ENCODE results near the gene CEBPZ.
"Not testable (repeated sequence)": the region's sequence is repeated elsewhere in the genome, so short reads cannot be mapped to it uniquely, and the experiment has no call there.

CEBPZ gene

DNA sequence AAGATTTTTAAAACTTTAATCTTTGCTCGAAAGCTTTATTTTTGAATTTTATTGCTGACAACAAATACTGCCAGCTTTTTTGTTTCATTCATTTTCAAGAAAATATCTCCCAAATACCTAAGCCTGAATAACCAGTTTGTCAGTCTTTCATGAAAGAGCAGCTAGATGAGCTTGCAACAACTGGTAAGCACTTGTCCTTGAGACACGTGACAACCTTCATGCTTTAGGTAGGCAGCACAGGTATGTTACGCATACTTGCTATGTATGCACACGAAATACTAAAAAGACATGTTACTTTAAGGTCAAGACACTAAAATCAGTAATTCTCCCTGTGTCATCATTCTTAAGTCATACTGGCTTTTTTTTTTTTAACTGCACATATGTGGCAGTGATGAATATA lies 12.3 kb downstream of the CEBPZ start:
- FAIRE-seq: no peak
- no peak for DNase-seq (ENCODE audit: low spot score)

DNA sequence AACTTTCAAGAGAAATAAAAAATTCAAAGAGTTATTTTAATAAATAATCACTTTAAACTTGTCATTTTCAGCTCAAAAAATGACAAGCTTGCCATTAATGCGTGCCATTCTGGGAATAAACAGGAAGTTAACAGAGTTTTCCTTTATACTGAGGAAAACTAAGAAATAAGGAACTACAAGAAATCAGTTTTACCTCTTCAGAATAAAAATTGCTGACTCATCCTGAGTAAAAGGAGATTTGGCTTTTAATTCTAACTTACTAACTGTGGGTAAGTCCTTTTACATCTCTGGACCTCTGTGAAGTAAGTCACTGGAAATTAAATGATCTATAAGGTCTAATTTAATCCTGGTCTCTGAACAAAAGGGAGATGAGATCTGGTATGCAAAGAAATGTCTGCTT lies 16.1 kb downstream of the CEBPZ start:
- DNase-seq (ENCODE audit: low spot score) (no peak), FAIRE-seq (no peak)

DNA sequence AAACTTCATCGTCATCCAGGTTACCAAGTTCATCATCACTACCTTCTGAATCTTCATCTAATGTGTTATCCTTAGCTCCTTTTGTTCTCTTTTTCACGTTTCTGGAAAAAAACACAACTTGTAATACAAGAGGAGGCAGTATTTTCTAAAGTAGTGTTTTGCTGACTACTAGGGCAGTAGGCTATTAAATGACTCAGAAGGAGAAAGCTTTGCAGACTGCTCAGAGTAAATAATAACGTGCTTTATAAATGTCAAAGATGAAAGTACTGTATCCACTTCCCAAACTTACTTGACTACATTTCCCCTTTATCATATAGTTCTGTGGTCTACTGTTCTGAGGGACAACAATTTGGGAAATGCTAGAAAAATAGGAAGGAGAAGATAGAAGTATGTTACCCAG lies 19.5 kb downstream of the CEBPZ start:
- FAIRE-seq (no peak), DNase-seq (ENCODE audit: low spot score) (no peak)

DNA sequence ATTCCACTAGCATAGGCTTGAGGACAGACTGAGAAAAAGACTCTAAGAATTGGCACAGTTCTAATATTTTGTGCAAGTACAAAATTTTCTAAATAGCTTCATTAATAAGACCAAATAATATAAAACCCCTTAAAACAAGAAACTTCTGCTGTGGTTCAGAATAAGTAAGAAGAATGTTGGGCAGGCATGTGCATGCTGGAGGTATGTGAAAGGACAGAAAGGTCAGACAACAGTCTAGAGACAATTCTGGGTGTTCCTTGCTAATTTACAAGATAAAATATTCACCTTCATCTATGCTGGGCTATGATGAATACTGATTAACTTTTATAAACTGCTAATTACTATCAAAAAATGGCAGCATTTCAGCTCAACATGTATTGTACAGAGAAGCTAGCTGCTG lies 20.2 kb downstream of the CEBPZ start:
- DNase-seq (ENCODE audit: low spot score) (no peak), FAIRE-seq (no peak)

DNA sequence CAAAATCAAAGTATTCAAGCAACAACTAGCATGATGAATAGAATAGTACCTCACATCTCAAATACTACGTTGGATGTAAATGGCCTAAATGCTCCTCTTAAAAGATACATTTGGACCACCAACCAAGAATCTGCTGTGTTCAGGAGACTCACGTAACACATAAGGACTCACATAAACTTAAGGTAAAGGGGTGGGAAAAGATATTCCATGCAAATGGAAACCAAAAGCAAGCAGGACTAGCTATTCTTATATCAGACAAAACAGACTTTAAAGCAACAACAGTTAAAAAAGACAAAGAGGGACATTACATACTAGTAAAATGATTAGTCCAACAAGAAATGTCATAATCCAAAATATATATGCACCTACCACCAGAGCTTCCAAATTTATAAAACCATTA lies 24.6 kb downstream of the CEBPZ start:
- not testable (repeated sequence) for FAIRE-seq; DNase-seq (ENCODE audit: low spot score)

DNA sequence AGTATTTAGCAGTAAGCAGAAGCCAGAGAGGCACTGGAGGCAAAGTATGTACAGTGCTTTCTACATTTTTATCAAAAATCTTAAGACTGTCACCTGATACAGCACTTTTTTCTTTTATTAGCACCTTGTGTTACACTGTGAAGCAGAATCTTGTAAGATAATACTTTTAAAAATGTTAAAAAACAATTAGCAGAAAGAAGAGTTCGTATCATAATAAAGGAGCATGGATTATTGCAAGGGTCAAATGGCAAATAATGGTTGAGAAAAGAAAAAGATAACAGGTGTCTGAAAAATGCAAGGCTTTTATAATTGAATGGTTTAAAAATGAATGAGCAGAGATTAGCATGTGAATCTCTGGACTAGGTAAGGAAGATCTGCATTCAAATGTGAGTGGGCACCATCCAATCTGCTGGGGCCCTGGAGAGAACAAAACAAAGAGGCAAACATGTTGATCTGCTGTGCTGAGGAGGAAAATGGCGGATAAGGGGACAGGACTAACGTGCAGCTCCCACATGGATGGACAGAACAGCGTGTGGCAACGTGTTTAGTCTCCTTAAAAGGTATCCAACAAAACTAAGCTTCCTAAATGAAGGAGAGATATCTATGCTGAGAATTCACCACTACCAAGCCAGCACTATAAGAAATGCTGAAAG lies 25.6 kb downstream of the CEBPZ start:
- FAIRE-seq (no peak), DNase-seq (ENCODE audit: low spot score) (no peak)

DNA sequence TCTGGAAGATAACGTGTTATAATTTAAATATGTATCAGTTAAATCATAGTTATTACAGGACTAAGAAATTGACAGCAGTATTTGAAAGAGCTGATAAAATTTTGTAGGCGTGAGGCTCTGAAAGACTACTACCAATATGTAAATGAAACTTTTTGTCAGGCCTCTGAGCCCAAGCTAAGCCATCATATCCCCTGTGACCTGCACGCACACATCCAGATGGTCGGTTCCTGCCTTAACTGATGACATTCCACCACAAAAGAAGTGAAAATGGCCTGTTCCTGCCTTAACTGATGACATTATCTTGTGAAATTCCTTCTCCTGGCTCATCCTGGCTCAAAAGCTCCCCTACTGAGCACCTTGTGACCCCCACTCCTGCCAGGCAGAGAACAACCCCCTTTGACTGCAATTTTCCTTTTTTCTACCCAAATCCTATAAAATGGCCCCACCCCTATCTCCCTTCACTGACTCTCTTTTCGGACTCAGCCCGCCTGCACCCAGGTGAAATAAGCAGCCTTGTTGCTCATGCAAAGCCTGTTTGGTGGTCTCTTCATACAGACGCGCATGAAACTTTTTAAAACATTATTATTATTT lies 26.2 kb downstream of the CEBPZ start:
- FAIRE-seq; DNase-seq (ENCODE audit: low spot score): not testable (repeated sequence)

DNA sequence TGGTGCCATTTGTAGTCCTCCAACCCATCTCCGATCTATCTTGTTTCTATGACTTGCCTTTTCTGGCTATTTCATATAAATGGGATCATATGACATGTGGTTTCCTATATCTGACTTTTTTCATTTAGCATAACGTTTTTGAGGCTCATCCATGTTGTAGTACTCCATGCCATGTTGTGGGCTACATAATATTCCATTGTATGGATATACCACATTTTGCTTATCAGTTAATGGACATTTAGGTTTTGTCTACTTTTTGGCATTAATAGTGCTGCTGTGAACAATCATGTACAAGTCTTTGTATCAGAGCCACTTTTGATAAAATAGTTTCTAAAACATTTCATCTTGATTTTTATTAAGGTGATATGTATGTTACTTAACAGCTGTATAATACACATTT lies 27.7 kb downstream of the CEBPZ start:
- FAIRE-seq (no peak), DNase-seq (ENCODE audit: low spot score) (no peak)

DNA sequence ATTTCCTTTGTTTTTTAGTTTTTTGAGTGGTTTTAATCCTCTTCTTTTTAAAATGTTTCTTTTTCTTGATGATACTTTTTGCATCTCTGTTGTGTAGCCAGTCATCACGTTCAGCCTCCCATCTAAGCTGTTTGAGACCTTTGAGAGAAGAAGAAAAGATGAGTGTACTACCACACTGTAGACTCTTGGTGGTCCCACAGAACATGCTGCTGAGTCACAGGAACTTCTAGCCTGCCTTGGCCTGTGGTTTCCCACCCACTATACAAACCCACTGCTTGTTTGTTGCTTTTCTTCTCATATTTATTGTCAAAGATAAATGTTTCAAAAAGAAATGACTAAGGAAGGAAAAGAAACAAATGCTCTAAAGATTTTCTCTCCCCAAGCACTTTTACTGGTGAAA lies 29.6 kb downstream of the CEBPZ start:
- FAIRE-seq: no peak

DNA sequence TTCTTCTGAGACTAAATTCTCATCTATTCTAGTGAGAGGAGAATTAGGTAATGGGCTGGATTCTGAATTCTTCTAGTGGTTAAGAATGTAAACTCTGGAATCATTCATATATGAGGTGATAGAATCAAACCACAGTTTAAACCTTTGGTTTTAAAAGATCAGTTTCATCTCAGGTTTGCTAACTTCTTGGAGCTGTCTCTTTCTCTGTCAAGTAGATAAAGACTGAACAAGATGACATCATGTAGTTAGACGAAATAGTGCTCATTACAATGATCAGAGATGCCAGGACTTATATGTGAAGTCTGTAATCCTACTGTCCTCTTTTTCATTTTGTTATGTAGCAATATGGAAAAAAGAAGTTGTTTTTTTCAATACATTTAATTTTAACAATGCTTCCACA lies 30.2 kb downstream of the CEBPZ start:
- DNase-seq (ENCODE audit: low spot score) (no peak), FAIRE-seq (no peak)

More for the DNA sequence above, 29.6 kb downstream of the CEBPZ start:
- no peak for DNase-seq (ENCODE audit: low spot score)

DNA sequence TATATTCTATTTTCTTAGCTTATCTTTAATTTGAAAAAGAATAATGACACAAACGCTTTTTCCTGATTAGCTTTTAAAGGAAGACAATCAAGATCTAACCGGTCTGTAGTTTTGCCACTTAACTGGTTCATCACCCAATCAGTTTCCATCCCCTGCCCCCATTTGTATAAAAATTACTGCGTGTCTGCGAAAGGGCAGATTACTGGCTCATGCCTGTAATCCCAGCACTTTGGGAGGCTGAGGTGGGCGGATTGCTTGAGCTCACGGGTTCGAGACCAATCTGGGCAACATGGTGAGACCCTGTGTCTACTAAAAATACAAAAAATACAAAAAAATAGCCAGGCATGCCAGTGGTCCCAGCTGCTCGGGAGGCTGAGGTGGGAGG lies 32.7 kb downstream of the CEBPZ start:
- DNase-seq (ENCODE audit: low spot score) (no peak), FAIRE-seq (no peak)

DNA sequence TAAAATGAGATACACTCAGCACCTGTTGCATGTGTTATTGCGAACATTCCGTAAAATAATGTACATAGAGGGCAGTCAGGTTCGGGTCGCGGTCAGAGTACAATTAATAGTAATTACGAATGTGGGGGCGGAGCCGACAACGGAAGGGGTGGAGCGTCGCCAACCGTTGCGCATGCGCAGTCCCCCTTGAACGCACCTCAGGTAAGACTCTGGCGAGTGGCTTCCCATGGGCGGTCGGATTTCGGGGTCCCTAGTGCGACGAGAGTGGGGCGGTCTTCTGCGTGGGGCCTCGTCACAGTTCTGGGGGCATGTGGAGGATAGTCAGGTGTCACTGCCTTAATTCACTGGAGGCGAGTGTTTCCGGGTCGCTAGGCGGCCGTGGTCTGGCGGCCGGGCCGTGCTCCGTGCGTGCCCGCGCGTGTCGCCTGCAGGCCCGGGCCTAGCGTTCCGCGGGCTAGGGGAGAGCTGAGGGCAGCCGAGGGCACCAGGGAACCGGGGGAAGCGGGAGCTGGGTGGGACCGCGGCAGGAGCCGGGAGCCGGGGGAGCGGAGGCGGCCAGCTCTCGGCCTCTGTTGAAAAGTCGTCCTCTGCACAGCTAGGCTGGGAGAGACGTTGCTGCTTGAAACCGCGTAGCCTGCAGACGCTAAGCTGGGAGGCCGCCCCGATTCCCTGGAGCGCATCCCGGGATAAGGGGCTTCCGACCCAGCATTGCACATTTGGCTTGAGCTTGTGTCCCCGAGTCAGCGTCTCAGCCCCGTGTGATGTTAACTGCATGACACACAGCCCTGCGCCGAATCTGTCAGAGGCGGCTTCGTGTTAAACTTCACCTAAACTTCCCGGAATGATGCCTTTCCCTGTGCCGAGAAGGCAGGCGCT lies 34.8 kb downstream of the CEBPZ start, which contains the start of gene CEBPZOS:
Gene CEBPZOS, plus strand, starts transcription at position 177 of the 876 bp plus-strand sequence. CDS start 3,209 bp downstream, outside the sequence.
- no peak for FAIRE-seq
- DNase-seq (ENCODE audit: low spot score): peak; percentile 70

DNA sequence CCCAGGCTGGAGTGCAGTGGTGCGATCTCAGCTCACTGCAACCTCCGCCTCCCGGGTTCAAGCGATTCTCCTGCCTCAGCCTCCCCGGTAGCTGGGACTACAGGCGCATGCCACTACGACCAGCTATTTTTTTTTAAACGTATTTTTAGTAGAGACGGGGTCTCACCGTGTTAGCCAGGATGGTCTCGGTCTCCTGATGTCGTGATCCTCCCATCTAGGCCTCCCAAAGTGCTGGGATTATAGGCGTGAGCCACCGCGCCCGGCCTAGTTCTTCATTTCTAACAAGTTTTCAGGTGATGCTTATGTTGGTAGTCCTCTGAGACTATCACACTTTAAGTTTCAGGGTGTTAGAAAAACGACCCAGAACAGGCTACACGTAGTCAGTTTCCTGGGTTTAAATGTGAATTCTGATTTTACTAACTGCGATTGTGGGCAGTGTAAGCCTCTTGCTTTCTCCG lies 35.5 kb downstream of the CEBPZ start:
- not testable (repeated sequence) for FAIRE-seq; DNase-seq (ENCODE audit: low spot score)

DNA sequence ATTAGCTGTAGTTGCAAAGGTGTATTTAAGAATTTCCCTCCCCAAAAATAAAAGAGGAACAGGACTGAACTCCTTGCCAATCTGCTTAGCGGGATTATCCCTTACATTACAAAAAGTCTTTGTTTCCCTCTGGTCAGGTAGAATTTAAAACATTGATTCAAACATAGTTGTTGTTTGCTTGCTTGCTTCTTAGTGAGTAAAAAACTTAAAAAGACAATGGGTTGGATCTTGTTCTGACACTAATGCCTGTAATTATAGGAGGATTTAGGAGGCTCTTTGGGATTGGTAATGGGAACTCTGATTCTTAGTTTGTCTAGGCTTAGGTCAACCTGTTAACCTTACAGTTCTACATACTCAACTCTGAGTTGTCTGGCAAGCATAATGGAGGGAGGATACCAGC lies 38.8 kb downstream of the CEBPZ start:
- DNase-seq (ENCODE audit: low spot score) (no peak), FAIRE-seq (no peak)

DNA sequence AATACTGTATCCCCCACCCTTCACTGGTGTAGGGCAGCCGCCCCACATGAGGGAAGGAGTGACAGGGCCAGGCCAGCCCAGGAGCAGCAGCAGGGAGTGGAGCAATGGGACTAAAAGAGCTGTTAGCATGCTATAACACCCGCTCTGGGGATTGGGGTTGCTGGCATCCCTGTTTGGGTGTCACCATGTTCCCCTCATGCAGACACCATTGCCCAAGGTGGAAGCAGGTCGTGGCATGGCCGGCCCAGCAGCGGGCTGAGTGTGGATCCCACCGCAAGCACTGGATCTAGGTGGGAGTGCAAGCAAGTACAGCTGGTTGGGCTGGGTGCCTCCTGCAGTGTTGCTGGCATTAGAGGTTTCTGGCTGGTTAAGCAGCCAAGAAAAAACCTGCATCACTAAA lies 39.6 kb downstream of the CEBPZ start:
- no peak for DNase-seq (ENCODE audit: low spot score)
- no peak for FAIRE-seq

DNA sequence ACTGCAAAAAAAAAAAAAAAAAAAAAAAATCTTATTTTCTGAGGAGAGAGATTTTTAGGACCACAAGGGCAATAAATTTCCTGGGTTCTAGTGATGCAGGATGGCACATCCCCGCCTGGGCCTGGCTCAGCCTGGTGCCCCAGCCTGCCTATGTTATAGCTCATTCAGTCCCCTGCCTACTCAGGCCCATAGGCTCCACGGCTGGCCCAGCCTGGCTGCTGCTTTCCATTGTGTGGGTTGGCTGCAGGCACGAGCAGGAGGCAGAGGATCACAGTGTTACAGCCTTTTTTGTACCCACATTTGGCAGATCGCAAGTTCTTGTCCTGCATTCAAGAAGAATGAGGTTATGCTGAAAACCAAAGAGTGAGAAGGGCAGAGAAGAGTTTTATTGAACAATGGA lies 40.1 kb downstream of the CEBPZ start:
- DNase-seq (ENCODE audit: low spot score) (no peak), FAIRE-seq (no peak)

DNA sequence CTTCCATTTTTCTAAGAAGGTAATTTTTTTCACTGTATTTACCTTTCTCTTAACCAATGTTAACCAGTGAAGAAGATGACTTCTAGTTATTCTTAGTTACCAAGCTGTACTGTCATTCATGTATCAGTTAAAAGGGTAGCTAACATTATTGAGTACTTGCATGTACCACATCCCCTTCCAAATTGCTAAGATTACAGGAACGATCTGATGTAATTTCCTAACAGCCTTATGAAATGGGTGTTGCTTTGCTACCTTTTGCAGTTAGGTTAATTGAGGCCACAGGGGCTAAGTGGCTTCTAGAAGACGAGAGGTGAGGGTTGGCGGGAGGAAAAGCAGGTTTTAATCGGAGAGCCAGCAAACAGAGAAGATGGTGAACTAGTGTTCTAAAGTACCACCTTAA lies 41.1 kb downstream of the CEBPZ start:
- DNase-seq (ENCODE audit: low spot score): no peak
- FAIRE-seq: no peak

DNA sequence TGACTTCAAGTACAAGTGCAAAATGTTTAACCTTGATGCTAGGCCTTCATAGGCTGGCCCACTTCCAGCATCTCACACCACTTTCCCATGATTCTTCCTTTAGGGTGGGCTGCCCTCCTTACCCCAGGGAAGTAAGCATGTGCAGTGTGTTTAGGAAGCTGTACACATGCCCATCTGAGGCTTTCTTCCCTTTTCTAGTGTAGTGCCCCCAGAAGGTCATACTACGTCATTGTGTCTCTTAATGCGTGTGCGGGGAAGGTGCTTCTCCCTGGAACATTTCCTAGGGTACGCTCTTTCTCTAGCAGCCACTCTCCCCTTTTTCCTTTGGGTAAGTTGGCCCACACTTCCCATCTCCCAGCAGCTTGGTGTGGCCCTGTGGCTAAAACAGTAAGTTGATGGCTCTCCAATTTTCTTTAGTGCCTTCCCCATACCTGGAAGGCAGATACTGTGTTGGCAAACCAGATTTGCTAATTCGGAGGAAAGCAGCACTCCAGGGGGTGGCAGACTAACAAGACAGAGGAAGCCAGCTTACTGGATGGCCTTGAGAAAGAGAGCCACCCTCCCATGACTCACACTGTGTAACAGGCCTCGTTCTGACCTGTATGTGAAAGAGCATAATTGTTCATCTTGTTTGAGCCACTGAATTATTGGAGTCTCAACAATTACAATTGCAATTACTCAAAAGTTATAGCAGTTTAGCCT lies 41.8 kb downstream of the CEBPZ start:
- FAIRE-seq (peak; percentile 85), DNase-seq (ENCODE audit: low spot score) (peak; percentile 77)

DNA sequence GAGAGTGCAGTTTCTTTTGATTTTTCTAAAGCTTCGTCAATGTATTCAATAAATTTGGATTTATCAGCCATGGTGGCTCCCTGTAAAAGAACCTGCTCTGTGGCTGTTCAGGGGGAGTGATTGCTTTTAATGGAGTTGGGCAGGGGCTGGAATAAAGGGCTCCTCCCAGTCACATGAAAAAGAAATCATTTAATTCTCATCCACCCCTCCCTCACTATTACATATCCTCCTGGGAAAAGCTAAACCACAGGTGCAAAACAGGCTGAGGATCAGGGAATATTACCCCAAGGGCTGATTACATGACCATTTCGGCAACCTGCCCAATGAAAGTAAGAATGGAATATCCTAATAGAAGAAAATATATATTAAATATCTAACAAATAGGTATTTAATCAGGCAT lies 42.8 kb downstream of the CEBPZ start, which contains the start of gene SULT6B1:
Gene SULT6B1, minus strand, starts transcription at position 101 of the 400 bp plus-strand sequence. Its CDS starts 30 bp downstream, at position 71.
- FAIRE-seq (no peak), DNase-seq (ENCODE audit: low spot score) (no peak)

DNA sequence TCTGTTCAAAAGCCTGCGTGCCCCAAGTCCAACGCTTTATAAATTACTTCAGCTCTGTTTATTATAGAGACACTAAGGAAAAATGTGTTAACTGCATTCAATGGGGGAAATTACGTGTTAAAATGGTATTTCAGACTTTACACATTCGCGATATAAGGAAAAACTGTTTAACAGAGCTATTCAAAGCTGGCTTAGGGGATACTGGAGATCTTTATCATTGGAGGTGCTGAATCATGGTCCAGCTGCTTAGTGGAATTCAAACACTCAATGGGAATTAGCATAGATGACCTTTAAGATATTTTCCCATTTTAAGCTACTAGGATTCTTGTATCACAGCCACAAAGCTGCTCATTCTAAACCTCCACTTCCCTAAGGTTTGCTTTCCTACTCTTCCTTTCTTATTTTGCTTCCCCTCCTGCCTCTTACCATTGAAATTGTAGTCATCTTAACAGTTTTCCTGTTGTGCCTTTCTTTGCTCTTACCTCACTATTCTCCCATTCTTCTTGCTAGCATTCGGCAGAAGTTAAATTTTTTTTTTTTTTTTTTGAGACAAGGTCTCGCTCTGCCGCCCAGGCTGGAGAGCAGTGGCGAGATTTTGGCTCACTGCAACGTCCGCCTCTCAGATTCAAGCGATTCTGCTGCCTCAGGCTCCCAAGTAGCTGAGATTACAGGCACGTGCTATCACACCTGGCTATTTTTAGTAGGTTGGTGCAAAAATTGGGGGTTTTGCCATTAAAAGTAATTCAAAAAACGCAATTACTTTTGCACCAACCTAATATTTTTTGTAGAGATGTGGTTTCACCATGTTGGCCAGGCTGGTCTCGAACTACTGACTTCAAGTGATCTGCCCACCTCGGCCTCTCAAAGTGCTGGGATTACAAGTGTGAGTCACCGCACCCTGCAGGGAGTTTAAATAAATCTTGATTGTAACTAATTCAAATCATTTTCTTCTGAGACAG lies 49.4 kb downstream of the CEBPZ start:
- DNase-seq (ENCODE audit: low spot score) (no peak), FAIRE-seq (no peak)
